CD4-positive, alpha-beta T cell (primary cell): ENCODE results near the gene NOS1. TPM values are rescaled to one million over a fixed set of nuclear protein-coding genes. Genes with fewer than 3 reads are reported as not detected.

Source experiments
- ATAC-seq: fragments of 200-7000 bp; cut with Tn5 transposase; one replicate; pipeline ENCODE4 v1.10.0; 2022; ENCODE audit warnings: mild to moderate bottlenecking; ENCODE audit not compliant: poor library complexity
- CTCF ChIA-PET: fragments of 350-600 bp; sonication (Branson Sonifier 250); formaldehyde crosslinking; loops from one replicate; lab custom pipeline; 2021; ENCODE audit warnings: antibody characterized with exemption, inconsistent platforms; lab: Charles Lee
- POLR2A ChIA-PET: fragments of 350-600 bp; sonication (Branson Sonifier 250); formaldehyde crosslinking; loops from one replicate; lab custom pipeline; 2021; ENCODE audit warnings: antibody characterized with exemption, inconsistent platforms; lab: Charles Lee
- DNase-seq, 14 experiments: peaks; one replicate each; pipeline ENCODE4 v3.0.0-alpha.2; 2013 to 2020; ENCODE audit warnings: mixed read lengths in 2 of 14
- H3K27ac ChIP-seq, 2 donors: one replicate each; pipeline versions ENCODE4 v1.5.1 to v1.7.0; 2013; ENCODE audit warnings: low read length in 2 of 2, low read depth in 1 of 2, mild to moderate bottlenecking in 1 of 2
- H3K27me3 ChIP-seq, 2 experiments: 1 replicate in 1 of 2; 2 replicates in 1 of 2; pipeline versions ENCODE4 v1.6.1 to v1.7.0; 2013; ENCODE audit warnings: low read length in 2 of 2, control low read depth in 1 of 2, mild to moderate bottlenecking in 1 of 2, moderate library complexity in 1 of 2; ENCODE audit not compliant: insufficient read depth in 2 of 2, control insufficient read depth in 1 of 2
- H3K36me3 ChIP-seq: one replicate; pipeline ENCODE4 v1.6.1; 2013; ENCODE audit warnings: low read length, control low read depth; ENCODE audit not compliant: insufficient read depth
- H3K4me1 ChIP-seq: one replicate; pipeline ENCODE4 v1.6.1; 2013; ENCODE audit warnings: low read length, control low read depth; ENCODE audit not compliant: insufficient read depth
- H3K4me3 ChIP-seq: one replicate; pipeline ENCODE4 v1.5.1; 2013; ENCODE audit warnings: mild to moderate bottlenecking, low read length, moderate library complexity
- H3K9me3 ChIP-seq, 2 experiments: 1 replicate in 1 of 2; 2 replicates in 1 of 2; pipeline versions ENCODE4 v1.6.1 to v1.7.0; 2013; ENCODE audit warnings: low read length in 2 of 2, mild to moderate bottlenecking in 2 of 2, control low read depth in 1 of 2, moderate library complexity in 1 of 2; ENCODE audit not compliant: control insufficient read depth in 1 of 2, insufficient read depth in 1 of 2
- H3K27ac Mint-ChIP-seq: one replicate; pipeline ENCODE4 v1.8.0; 2020; ENCODE audit warnings: mixed read lengths
- H3K27me3 Mint-ChIP-seq: one replicate; pipeline ENCODE4 v1.8.0; 2021; ENCODE audit warnings: mixed read lengths
- H3K36me3 Mint-ChIP-seq: one replicate; pipeline ENCODE4 v1.8.0; 2021; ENCODE audit warnings: low read depth, mixed read lengths
- H3K4me1 Mint-ChIP-seq: one replicate; pipeline ENCODE4 v1.8.0; 2021; ENCODE audit warnings: low read depth, mixed read lengths
- H3K4me3 Mint-ChIP-seq: one replicate; pipeline ENCODE4 v1.8.0; 2020; ENCODE audit warnings: mild to moderate bottlenecking, mixed read lengths
- H3K9me3 Mint-ChIP-seq: one replicate; pipeline ENCODE4 v1.8.0; 2020; ENCODE audit warnings: mixed read lengths
- CTCF ChIP-seq: fragments of 200-600 bp; IDR thresholded peaks from one replicate; pipeline ENCODE4 v1.8.0; 2022; ENCODE audit warnings: antibody characterized with exemption, mild to moderate bottlenecking
- intact Hi-C, 2 experiments: fragments of 100-400 bp; cut with DNase I in 1 of 2; cut with micrococcal nuclease in 1 of 2; formaldehyde crosslinking; loops; one replicate each; pipeline versions ENCODE4 v1.15.1 to v1.9.0; 2023 to 2025; cut with DNase I, micrococcal nuclease
- total RNA-seq, 174 experiments: library from RNA in 2 of 174; stranded (reverse) in 2 of 174; gene quantifications; one replicate each; pipeline ENCODE4 v1.2.3 and lab custom pipeline; 2021 to 2026

The NOS1 gene
- total RNA-seq, 2 experiments from 2014 or later: not detected

- TF ChIP-seq CTCF: no peak
- H3K27ac Mint-ChIP-seq: no peak overlapping the region
- Histone ChIP-seq H3K4me3 (no peak overlapping the region), H3K27me3 (no peaks in the 10 kb centered on the region), H3K4me1 (no peaks in the 10 kb centered on the region), H3K9me3 (no peaks in the 10 kb centered on the region), H3K27ac (no peak overlapping the region), H3K36me3 (no peaks in the 10 kb centered on the region)
- intact Hi-C loops: no loop called here
- no peak for ATAC-seq
- ChIA-PET POLR2A (no interaction called here), CTCF (no interaction called here)
- no peak overlapping the region for H3K4me3 Mint-ChIP-seq
- peaks cover 7% of the 10 kb centered on the region for H3K9me3 Mint-ChIP-seq
- H3K4me1 Mint-ChIP-seq: no peaks in the 10 kb centered on the region
- DNase-seq: no peak
- peaks cover 13% of the 10 kb centered on the region for H3K27me3 Mint-ChIP-seq
- H3K36me3 Mint-ChIP-seq: no peaks in the 10 kb centered on the region
These were observed 17.6 kb downstream of the NOS1 start for GRCh38 chr12:117343849-117344248.

GRCh38 chr12:117343296-117343695, 18.1 kb downstream of the NOS1 start:
- intact Hi-C loops: no loop called here
- no peaks in the 10 kb centered on the region for H3K9me3 ChIP-seq
- Mint-ChIP-seq H3K36me3 (no peaks in the 10 kb centered on the region), H3K27me3 (peaks cover 17% of the 10 kb centered on the region), H3K4me3 (no peak overlapping the region), H3K9me3 (peaks cover 7% of the 10 kb centered on the region), H3K4me1 (no peaks in the 10 kb centered on the region), H3K27ac (no peak overlapping the region)
- H3K27me3 ChIP-seq: no peaks in the 10 kb centered on the region
- no peak overlapping the region for H3K27ac ChIP-seq
- POLR2A ChIA-PET: no interaction called here
- no peak for TF ChIP-seq CTCF
- no peak for DNase-seq
- ATAC-seq: no peak
- CTCF ChIA-PET: no interaction called here
- no peak overlapping the region for H3K4me3 ChIP-seq
- no peaks in the 10 kb centered on the region for H3K36me3 ChIP-seq
- H3K4me1 ChIP-seq: no peaks in the 10 kb centered on the region

- Histone ChIP-seq H3K4me1 (no peaks in the 10 kb centered on the region), H3K4me3 (no peak overlapping the region), H3K9me3 (no peaks in the 10 kb centered on the region), H3K27me3 (no peaks in the 10 kb centered on the region), H3K36me3 (no peaks in the 10 kb centered on the region), H3K27ac (no peak overlapping the region)
- peaks cover 7% of the 10 kb centered on the region for H3K9me3 Mint-ChIP-seq
- no peak for ATAC-seq
- intact Hi-C loops: no loop called here
- ChIA-PET CTCF (no interaction called here), POLR2A (no interaction called here)
- no peaks in the 10 kb centered on the region for H3K4me1 Mint-ChIP-seq
- no peak for DNase-seq
- H3K27ac Mint-ChIP-seq: no peak overlapping the region
- peaks cover 17% of the 10 kb centered on the region for H3K27me3 Mint-ChIP-seq
- TF ChIP-seq CTCF: no peak
- H3K36me3 Mint-ChIP-seq: no peaks in the 10 kb centered on the region
- H3K4me3 Mint-ChIP-seq: no peak overlapping the region
These were observed 18.7 kb downstream of the NOS1 start for GRCh38 chr12:117342682-117343081.
